Fibroblast of lung (primary cell): Measurements from ENCODE around the gene MGAT3. TPM values are rescaled to one million over a fixed set of nuclear protein-coding genes. Genes with fewer than 3 reads are reported as not detected.

Experiments
- DNase-seq, 2 donors: peaks; one replicate each; pipeline versions ENCODE4 v3.0.0 to v3.0.0-alpha.2; 2010; ENCODE audit warnings: low read depth in 2 of 2
- H2AFZ ChIP-seq: 2 replicates; pipeline ENCODE4 v1.5.1; 2012; ENCODE audit warnings: low read length, control low read depth, inconsistent platforms
- H3K27ac ChIP-seq: 2 replicates; pipeline ENCODE4 v1.5.1; 2011; ENCODE audit warnings: low read length, control low read depth; ENCODE audit not compliant: insufficient read depth
- H3K27me3 ChIP-seq: 2 replicates; pipeline ENCODE4 v1.5.1; 2011; ENCODE audit warnings: mild to moderate bottlenecking, low read length; ENCODE audit not compliant: control insufficient read depth, insufficient read depth
- H3K36me3 ChIP-seq: 2 replicates; pipeline ENCODE4 v1.5.1; 2011; ENCODE audit warnings: low read length; ENCODE audit not compliant: control insufficient read depth, insufficient read depth
- H3K4me1 ChIP-seq: 2 replicates; pipeline ENCODE4 v1.5.1; 2011; ENCODE audit warnings: low read length; ENCODE audit not compliant: control insufficient read depth, insufficient read depth; ENCODE audit errors: extremely low read depth
- H3K4me2 ChIP-seq: 2 replicates; pipeline ENCODE4 v1.5.1; 2011; ENCODE audit warnings: low read length, control low read depth; ENCODE audit not compliant: insufficient read depth; ENCODE audit errors: extremely low read depth
- H3K4me3 ChIP-seq, 4 experiments: fragments of 200-600 bp in 1 of 4; sonication (generic) in 1 of 4; replicated peaks in 1 of 4; 2 replicates each; pipeline ENCODE4 v1.5.1; 2011 to 2016; ENCODE audit warnings: low read length in 4 of 4, low read depth in 3 of 4, mild to moderate bottlenecking in 3 of 4, control low read depth in 2 of 4, inconsistent platforms in 1 of 4, mixed read lengths in 1 of 4; ENCODE audit not compliant: insufficient read depth in 1 of 4; ENCODE audit errors: control extremely low read depth in 1 of 4
- H3K79me2 ChIP-seq: 2 replicates; pipeline ENCODE4 v1.5.1; 2012; ENCODE audit warnings: mild to moderate bottlenecking, low read length, inconsistent platforms; ENCODE audit not compliant: control insufficient read depth, insufficient read depth
- H3K9ac ChIP-seq: 2 replicates; pipeline ENCODE4 v1.5.1; 2011; ENCODE audit warnings: mild to moderate bottlenecking, low read length, control low read depth; ENCODE audit not compliant: insufficient read depth
- H3K9me3 ChIP-seq: 2 replicates; pipeline ENCODE4 v1.5.1; 2012; ENCODE audit warnings: low read depth, low read length; ENCODE audit not compliant: control insufficient read depth, insufficient read depth
- H4K20me1 ChIP-seq: 2 replicates; pipeline ENCODE4 v1.5.1; 2011; ENCODE audit warnings: low read length; ENCODE audit not compliant: control insufficient read depth, insufficient read depth; ENCODE audit errors: extremely low read depth
- EZH2 ChIP-seq: IDR thresholded peaks from 2 replicates; pipeline ENCODE4 v1.5.1; 2012; ENCODE audit warnings: low read length, control low read depth, mild to moderate bottlenecking; ENCODE audit errors: missing control alignments
- polyA plus RNA-seq, 2 donors: library from polyadenylated mRNA; depleted of rRNA in 1 of 2; stranded (reverse) in 1 of 2; unstranded in 1 of 2; fragments of >200 nt; gene quantifications; 2 replicates each; pipeline ENCODE4 v1.2.1, GENCODE V29; 2011 to 2012; ENCODE audit warnings: missing spikeins in 1 of 2
- total RNA-seq: library from RNA; depleted of rRNA; stranded (reverse); fragments of >200 nt; gene quantifications from 2 replicates; pipeline ENCODE4 v1.2.1, GENCODE V29; 2014
- TF ChIP-seq, protein P1 (sequence below), 2 donors: IDR thresholded peaks in 1 of 2; conservative IDR thresholded peaks in 1 of 2; 1 replicate in 1 of 2; 2 replicates in 1 of 2; pipeline ENCODE4 v1.5.1; 2011 to 2012; ENCODE audit warnings: low read length in 2 of 2, control low read depth in 1 of 2, inconsistent platforms in 1 of 2, low read depth in 1 of 2, mild to moderate bottlenecking in 1 of 2

MGAT3 gene
- total and polyA plus RNA-seq, 2 donors (not counting 1 experiment from before 2014, with no cell fraction given): 0.09 TPM; not detected in 1

DNA sequence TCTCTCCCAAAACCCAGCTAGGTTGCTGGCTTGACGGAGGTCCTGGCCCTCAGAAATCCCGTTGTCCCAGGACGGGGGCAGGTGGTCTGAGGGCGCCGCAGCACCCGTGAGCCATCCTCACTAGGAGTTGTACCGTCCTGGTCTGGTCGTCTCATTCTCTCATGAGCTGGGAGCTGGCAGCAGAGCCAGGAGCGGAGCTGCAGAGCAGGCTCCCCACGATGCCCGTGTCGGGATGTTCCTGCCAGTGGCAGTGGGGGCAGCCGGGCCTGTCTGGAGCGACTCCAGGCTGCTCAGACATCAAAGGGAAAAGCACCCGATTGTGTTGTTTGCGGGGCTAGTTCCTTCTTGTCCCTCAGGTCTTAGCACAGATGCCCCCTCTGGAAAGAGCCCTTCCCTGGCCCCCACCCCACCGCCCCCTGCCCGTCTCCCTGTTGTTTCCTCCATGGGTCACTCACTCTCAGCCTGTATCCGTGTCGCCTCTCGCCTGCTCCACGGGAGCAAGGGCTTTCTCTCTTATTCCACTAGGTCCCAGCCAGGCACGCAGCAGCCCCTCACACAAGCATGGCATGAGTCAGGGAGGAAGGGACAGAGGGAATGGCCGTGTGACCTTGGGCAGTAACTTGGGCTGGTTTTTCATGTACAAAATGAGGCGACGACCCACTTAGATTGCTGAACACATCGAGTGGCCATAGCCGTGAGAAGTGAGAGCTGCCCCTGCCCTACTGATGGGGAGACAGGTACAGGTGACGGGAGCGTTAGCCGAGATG is 23.2 kb upstream of the MGAT3 start:
- H4K20me1 ChIP-seq: no peaks in the 10 kb centered on the region
- no peak for DNase-seq
- H3K4me1 ChIP-seq: peaks cover 14% of the 10 kb centered on the region
- no peaks in the 10 kb centered on the region for H3K79me2 ChIP-seq
- no peaks in the 10 kb centered on the region for H3K9me3 ChIP-seq
- H3K4me2 ChIP-seq: no peak overlapping the region
- H3K27me3 ChIP-seq: no peaks in the 10 kb centered on the region
- H3K27ac ChIP-seq: no peak overlapping the region
- TF ChIP-seq, protein P1, sequence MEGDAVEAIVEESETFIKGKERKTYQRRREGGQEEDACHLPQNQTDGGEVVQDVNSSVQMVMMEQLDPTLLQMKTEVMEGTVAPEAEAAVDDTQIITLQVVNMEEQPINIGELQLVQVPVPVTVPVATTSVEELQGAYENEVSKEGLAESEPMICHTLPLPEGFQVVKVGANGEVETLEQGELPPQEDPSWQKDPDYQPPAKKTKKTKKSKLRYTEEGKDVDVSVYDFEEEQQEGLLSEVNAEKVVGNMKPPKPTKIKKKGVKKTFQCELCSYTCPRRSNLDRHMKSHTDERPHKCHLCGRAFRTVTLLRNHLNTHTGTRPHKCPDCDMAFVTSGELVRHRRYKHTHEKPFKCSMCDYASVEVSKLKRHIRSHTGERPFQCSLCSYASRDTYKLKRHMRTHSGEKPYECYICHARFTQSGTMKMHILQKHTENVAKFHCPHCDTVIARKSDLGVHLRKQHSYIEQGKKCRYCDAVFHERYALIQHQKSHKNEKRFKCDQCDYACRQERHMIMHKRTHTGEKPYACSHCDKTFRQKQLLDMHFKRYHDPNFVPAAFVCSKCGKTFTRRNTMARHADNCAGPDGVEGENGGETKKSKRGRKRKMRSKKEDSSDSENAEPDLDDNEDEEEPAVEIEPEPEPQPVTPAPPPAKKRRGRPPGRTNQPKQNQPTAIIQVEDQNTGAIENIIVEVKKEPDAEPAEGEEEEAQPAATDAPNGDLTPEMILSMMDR (conservative IDR thresholded peaks at IDR 0.05 in 1 of 2, IDR thresholded peaks at IDR 0.05 in 1 of 2; ENCODE audit: low read depth in 1 of 2, low read length in 2 of 2): no peak
- TF ChIP-seq EZH2: no peak
- no peak overlapping the region for H2AFZ ChIP-seq
- peaks cover 5% of the 10 kb centered on the region for H3K36me3 ChIP-seq
- H3K9ac ChIP-seq: no peak overlapping the region
- no peak overlapping the region for H3K4me3 ChIP-seq

DNA sequence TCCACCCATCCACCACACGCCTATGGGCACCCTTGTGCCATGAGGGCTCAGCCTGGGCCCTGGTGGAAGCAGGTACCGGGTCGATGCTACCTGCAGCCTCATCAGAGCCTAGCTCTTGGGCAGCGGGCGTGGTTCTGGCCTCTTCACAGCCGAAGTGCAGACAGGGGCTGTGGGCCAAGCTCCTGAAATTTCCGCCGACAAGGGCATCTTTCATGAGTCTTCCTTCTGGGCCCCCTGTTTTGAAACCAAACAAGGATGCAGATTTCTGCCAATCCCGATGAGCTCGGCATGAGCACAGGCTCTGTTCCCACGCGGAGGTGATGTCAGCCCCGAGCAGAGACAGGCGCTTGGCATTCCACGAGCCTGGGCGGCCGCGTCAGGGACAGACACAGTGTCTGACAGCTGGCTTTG is 22.6 kb upstream of the MGAT3 start:
- TF ChIP-seq, protein P1 (conservative IDR thresholded peaks at IDR 0.05 in 1 of 2, IDR thresholded peaks at IDR 0.05 in 1 of 2; ENCODE audit: low read depth in 1 of 2, low read length in 2 of 2): no peak
- no peak for TF ChIP-seq EZH2
- peaks cover 2% of the 10 kb centered on the region for H3K36me3 ChIP-seq
- no peaks in the 10 kb centered on the region for H3K9me3 ChIP-seq
- H3K4me3 ChIP-seq: no peak overlapping the region
- no peak overlapping the region for H3K9ac ChIP-seq
- no peak for DNase-seq
- H4K20me1 ChIP-seq: no peaks in the 10 kb centered on the region
- H3K27me3 ChIP-seq: no peaks in the 10 kb centered on the region
- H3K79me2 ChIP-seq: no peaks in the 10 kb centered on the region
- no peak overlapping the region for H2AFZ ChIP-seq
- peaks cover 14% of the 10 kb centered on the region for H3K4me1 ChIP-seq
- H3K4me2 ChIP-seq: no peak overlapping the region
- H3K27ac ChIP-seq: no peak overlapping the region

DNA sequence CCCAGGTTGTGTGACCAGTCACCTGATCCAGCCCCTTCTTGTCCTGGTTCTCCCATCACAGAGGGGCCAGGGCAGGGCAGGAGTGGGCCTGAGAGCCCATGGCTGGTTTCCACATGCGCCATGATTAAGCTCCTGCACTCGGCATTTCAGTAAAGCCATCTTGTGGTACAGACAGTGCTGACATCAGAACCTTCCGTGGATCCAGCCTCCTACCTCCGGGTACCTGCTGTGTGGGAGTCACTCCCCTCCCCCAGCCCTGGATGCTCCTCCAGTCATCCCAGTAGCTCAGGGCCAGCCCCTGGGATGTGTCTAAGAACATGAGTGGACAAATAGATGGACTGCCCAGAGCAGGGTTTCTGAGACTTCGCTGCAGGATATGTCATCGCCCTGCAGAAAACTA is 22.1 kb upstream of the MGAT3 start:
- Histone ChIP-seq H3K4me2 (no peak overlapping the region), H3K27ac (no peak overlapping the region), H3K27me3 (no peaks in the 10 kb centered on the region), H4K20me1 (no peaks in the 10 kb centered on the region), H3K4me1 (peaks cover 14% of the 10 kb centered on the region), H2AFZ (no peak overlapping the region), H3K79me2 (no peaks in the 10 kb centered on the region), H3K36me3 (peaks cover 2% of the 10 kb centered on the region), H3K9ac (no peak overlapping the region), H3K4me3 (no peak overlapping the region), H3K9me3 (no peaks in the 10 kb centered on the region)
- TF ChIP-seq, protein P1 (conservative IDR thresholded peaks at IDR 0.05 in 1 of 2, IDR thresholded peaks at IDR 0.05 in 1 of 2; ENCODE audit: low read depth in 1 of 2, low read length in 2 of 2): no peak
- TF ChIP-seq EZH2: no peak
- DNase-seq: no peak
